HG03064 (cell line): Measurements from ENCODE around the gene MRPS21.
"Not testable (repeated sequence)": the region's sequence is repeated elsewhere in the genome, so short reads cannot be mapped to it uniquely, and the experiment has no call there.

ENCODE experiments used
- ATAC-seq: cut with Tn5 transposase; IDR thresholded peaks from one replicate; pipeline ENCODE4 v1.9.1; 2021; ENCODE audit warnings: low read depth; ENCODE audit not compliant: unreplicated experiment

Gene MRPS21

GRCh38 chr1:150281221-150281757 is 12.4 kb upstream of the MRPS21 start:
- ATAC-seq, result no peak

DNA sequence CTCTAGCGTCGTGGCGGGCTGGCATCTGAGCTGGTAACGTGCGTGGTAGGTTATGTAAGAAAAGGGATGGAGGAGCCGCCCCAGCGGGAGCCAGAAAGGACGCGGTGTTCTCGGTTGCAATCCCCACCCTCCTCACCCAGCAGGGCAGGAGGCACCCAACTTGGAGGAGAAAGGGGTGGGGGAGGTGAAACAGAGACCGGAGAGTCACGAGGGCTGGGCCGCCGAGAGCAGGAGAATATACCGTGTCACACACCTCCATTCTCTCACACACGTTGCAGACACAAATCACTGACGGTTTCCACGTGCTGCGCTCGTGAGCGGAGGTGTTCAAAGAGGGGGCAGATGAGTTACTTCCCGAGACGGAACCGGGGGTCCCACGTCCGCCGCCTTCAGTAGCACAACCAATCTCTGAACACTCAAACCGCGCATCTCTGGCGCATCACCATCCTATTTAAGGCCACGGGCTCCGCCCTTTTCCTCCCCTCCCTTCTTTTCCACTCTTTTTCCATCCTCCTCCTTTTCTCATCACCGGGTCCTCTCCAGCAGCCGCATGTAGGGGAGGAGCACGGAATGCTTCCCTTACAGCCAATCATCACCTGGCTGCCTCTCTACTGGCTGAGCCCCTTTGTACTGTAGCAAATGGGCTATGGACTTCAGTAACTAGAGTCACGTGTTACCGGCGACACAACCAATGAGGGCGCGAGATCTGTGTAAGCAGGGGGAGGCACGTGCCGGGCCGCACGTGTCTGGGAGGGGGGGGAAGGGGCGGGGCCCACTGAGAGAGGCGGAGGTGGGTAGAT is 11.7 kb upstream of the MRPS21 start, which contains the start of gene CIART:
CIART (plus strand) TSS at position 797 of the 800 bp plus-strand sequence. CDS start 714 bp downstream, outside the sequence.
- ATAC-seq, result peak; percentile 60

DNA sequence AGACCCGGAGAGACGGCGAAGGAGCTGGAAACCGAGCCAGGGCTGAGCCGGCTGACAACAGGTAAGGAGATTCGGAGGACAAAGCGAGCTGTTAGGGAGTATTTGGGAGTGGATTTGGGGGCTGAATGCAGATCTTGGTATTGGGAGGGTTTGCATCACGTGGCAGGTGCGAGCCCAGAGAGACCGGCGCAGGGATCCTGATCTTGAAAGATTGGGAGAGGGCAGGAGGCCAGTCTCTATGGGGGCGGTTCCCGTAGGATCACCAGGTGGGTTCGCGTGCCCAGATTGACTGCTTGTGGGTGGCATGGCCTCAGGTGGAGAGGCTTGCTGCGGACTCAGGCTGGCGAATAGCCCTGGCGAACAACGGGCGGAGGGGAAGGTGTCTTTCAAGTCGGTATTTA is 11.1 kb upstream of the MRPS21 start:
- ATAC-seq, result no peak

DNA sequence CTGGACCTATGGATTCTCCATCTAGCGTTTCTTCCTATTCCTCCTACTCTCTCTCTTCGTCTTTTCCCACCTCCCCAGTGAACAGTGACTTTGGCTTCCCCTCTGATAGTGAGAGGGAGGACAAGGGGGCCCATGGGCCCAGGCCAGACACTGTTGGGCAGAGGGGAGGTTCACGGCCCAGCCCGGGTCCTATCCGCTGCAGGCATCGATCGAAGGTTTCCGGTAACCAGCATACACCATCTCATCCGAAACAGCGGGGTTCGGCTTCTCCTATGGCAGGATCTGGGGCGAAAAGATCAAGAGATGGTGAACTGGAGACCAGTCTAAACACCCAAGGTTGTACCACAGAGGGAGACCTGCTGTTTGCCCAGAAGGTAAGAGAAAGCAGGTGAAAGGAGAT is 10.4 kb upstream of the MRPS21 start:
- no peak for ATAC-seq

GRCh38 chr1:150288382-150288781 is 5.3 kb upstream of the MRPS21 start:
- ATAC-seq, result no peak

DNA sequence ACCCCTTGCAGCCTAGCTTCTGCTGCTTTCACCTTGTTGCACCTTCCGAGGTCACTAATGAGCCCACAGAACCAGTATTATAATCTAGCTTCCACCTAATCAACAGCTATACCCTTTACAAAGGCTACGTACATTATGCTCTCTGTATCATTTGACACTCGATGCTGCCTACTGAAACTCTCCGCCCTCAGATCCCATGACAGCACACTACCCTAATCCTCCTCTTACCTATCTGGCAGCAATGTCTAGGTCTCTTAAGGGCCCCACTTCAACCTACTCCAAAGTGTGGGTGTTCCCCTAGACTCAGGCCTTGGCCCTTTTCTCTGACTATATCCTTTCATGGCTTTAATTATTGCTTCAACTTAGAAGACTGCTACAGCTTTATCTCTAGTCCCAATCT is 4.8 kb upstream of the MRPS21 start:
- ATAC-seq, result no peak

- ATAC-seq, result no peak
Observed at GRCh38 chr1:150295476-150295875, 1.8 kb downstream of the MRPS21 start.

- no peak for ATAC-seq
Observed at GRCh38 chr1:150299716-150300115, 6.1 kb downstream of the MRPS21 start.

DNA sequence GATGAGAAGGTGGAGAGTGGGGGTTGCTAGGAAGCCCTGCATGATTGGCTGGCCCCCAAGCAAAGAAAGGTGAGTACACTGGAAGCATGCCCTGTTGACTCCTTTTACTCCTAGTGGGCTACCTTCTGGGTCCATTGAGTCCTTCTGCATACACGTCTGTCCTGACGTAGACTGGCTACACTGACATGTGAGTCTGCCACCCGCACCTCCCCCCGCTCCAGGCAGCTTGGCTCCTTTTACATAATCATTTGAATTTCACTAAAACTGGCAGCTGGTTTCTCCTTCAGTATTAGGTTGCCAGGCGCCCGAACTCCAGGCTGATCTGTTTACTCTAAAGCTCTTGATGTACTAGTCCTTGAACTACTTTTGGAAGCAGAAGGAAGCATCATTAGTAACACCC is 8.7 kb downstream of the MRPS21 start:
- no peak for ATAC-seq

GRCh38 chr1:150302902-150303301 is 9.2 kb downstream of the MRPS21 start:
- ATAC-seq, result no peak

- ATAC-seq, result not testable (repeated sequence)
Observed at GRCh38 chr1:150308585-150308984, 14.9 kb downstream of the MRPS21 start.

DNA sequence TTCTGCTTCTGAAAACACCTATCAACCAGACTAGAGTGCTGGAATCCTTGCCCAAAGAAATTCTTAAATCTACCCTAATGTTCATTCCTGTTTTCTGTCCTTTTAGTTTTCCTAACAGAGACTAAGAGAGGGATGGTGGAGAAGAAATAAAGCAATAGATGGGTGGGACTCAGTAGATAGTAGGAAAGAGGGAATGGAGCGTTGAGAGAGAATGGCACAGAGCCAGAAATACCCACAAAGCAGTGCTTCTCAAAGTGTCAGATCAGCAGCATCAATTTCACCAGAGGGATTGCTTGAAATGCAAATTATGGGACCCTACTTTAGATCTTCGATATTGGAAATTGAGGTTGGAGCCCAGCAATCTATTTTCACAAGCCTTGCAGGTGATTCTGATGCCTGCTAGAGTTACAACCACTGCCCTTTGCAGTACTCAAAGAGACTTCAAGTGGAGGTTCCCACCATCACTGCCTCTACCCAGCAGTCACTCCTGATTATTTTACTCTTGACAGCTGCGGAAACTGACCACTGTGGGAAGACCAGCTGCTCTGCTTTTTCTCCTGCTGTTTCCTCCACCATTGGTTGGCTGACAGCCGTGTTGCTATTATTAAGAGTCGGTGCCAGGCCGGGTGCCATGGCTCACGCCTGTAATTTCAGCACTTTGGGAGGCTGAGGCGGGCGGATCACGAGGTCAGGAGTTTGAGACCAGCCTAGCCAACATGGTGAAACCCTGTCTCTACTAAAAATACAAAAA is 16.3 kb downstream of the MRPS21 start:
- ATAC-seq, result no peak

DNA sequence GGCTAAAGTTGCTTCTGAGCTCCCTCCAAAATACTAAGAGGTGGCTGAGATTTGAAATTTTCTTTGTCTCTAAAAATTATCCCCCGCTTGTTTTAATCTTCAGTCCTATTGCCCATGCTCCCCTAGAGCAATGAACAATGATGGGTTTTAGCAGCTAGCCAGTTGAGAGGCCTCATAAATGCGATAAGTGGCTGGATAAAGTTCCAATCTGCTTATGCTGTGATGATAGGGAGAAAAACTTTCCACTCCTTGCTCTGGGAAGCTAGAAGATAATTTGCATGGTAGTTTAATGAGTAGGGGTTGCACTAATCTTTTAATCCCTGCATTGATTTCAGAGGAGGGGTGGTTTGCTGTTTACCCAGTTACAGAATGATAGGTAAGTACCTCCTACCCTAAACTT is 18.1 kb downstream of the MRPS21 start:
- ATAC-seq, result no peak

DNA sequence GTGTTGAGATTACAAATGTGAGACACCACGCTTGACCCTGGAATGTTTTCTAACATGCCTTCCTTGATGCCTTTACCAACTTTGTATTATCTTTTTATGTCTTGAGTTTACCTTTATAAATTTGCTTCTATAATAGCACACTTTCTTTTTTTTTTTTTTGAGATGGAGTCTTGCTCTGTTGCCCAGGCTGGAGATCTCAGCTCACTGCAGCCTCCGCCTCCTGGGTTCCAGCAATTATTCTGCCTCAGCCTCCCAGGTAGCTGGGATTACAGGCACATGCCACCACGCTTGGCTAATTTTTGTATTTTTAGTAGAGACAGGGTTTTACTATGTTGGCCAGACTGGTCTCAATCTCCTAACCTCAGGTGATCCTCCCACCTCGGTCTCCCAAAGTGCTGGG is 21.0 kb downstream of the MRPS21 start:
- ATAC-seq, result not testable (repeated sequence)

GRCh38 chr1:150320667-150320978 is 27.0 kb downstream of the MRPS21 start:
- no peak for ATAC-seq

DNA sequence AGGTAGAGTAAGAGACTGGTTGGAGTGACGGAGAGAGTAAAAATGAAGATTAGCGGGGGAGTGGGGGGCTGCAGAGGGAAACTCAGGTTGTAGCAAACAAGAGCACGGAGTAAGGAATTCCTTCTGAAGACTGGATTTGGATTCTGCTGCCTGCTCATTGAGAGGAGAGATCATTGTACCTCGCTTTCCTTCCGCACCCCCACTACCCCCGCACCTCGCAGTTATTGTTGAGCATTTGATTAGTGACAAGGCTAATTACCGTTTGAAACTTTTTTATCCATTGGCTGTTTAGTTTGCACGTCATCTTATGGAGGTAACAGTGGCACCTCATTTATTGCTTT is 28.1 kb downstream of the MRPS21 start:
- ATAC-seq, result no peak

DNA sequence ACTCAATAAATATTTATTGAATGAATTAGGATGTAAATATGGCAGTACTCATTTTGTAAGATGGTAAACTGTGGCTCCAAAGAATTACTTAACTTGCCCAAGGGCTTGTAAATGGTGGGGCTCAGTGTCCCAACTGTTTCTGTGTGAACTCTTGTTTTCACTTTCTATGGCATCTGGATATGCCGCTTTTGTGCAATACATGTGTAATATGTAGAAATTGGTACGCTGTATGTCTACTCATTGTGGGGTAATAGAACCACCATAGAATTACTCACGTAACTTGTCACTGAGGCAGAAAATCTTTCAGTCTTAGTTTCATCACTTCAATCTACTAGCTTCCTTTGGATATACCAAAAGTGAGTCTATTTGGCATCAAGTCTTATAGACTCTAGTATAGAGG is 28.6 kb downstream of the MRPS21 start:
- ATAC-seq, result no peak

GRCh38 chr1:150332651-150333290 is 39.1 kb downstream of the MRPS21 start:
- ATAC-seq, result no peak

GRCh38 chr1:150346316-150346715 is 52.7 kb downstream of the MRPS21 start:
- no peak for ATAC-seq

- no peak for ATAC-seq
Observed at GRCh38 chr1:150352866-150353265, 59.2 kb downstream of the MRPS21 start.
